Muscle of leg (tissue), 11 donors: Measurements from ENCODE around the gene PTPN21. TPM values are rescaled to one million over a fixed set of nuclear protein-coding genes. Genes with fewer than 3 reads are reported as not detected.

Experiments used
- DNase-seq: peaks from one replicate; pipeline ENCODE4 v3.0.0; 2013
- H3K27ac ChIP-seq: one replicate; pipeline ENCODE4 v1.5.1; 2013; ENCODE audit warnings: mild to moderate bottlenecking, low read length, control low read depth
- H3K27me3 ChIP-seq: one replicate; pipeline ENCODE4 v1.6.1; 2013; ENCODE audit warnings: low read length; ENCODE audit not compliant: control insufficient read depth, insufficient read depth
- H3K36me3 ChIP-seq: one replicate; pipeline ENCODE4 v1.6.1; 2013; ENCODE audit warnings: low read length; ENCODE audit not compliant: control insufficient read depth, insufficient read depth
- H3K4me1 ChIP-seq: one replicate; pipeline ENCODE4 v1.6.1; 2013; ENCODE audit warnings: low read length; ENCODE audit not compliant: control insufficient read depth, insufficient read depth
- H3K4me3 ChIP-seq: one replicate; pipeline ENCODE4 v1.5.1; 2013; ENCODE audit warnings: low read length, control low read depth
- H3K9me3 ChIP-seq: replicated peaks from 2 replicates; pipeline ENCODE4 v1.6.1; 2013; ENCODE audit warnings: low read depth, low read length; ENCODE audit not compliant: control insufficient read depth
- WGBS: methylation state at CpG from one replicate; pipeline ENCODE4 v1.1.5; 2013; ENCODE audit warnings: missing lambda C conversion rate; ENCODE audit not compliant: insufficient coverage; 5-methylcytosine and 5-hydroxymethylcytosine counted together
- polyA plus RNA-seq, 8 donors: library from polyadenylated mRNA; unstranded; fragments of 120-200 nt; gene quantifications; one replicate each; pipeline versions ENCODE4 v1.2.1 to v1.2.3, GENCODE V29; 2013; ENCODE audit warnings: inconsistent platforms in 1 of 8, low replicate concordance in 1 of 8; ENCODE audit not compliant: insufficient read length in 8 of 8, insufficient read depth in 1 of 8
- total RNA-seq: library from RNA; stranded (reverse); fragments of 120-200 nt; gene quantifications from one replicate; pipeline ENCODE4 v1.2.4, GENCODE V29; 2013

The PTPN21 gene
- total and polyA plus RNA-seq, 9 donors, result 23.9 to 60.2 (median 46.4) TPM

DNA sequence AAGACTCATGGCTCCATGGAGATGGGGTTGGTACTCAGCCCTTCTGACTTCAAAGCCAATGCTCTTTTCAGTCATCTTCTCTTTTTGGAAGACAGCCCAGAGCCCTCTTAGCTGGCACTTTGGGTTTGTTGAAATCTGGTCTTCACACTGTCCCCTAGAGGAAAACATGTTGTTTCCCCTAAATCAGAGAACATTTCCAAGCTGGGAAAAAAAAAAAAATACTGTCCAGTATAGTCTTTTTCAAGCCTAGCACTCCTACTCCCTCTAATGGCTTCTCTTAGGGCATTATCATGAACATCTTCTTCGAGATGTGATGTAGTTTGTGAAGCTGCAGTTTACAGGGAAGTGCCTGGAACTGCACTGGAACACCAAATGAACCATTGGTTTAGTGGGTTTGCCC, 5.0 kb upstream of the PTPN21 start:
- Histone ChIP-seq H3K27me3 (no peaks in the 10 kb centered on the region), H3K4me3 (no peak overlapping the region), H3K9me3 (no peaks in the 10 kb centered on the region), H3K27ac (no peak overlapping the region), H3K36me3 (no peaks in the 10 kb centered on the region), H3K4me1 (peaks cover 20% of the 10 kb centered on the region)
- peak; percentile 64 for DNase-seq
- WGBS, result no CpG with 5 or more reads among the region's 1 CpG

DNA sequence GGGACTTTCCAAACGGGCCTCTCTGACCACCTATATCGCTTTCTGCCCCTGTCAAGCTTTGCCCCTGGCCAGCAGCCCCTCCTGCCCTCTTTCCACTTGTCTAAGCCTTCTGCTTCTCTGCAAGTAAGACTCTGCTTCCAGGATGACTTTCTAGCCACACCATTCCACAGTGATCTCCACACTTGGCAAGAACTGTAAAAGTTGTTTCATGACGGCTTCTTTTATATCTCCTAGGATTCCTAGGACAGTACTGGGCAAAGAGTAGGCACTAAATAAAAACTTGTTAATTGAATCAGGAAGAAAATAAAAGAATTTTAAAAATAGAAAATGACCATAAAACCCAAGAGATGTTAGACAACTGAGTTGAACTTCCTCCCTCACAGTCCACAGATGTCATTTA, 1.8 kb upstream of the PTPN21 start:
- DNase-seq, result no peak
- no peaks in the 10 kb centered on the region for H3K36me3 ChIP-seq
- no peaks in the 10 kb centered on the region for H3K9me3 ChIP-seq
- peak overlapping the region; percentile 55 for H3K27ac ChIP-seq
- no peak overlapping the region for H3K4me3 ChIP-seq
- H3K4me1 ChIP-seq, result peaks cover 17% of the 10 kb centered on the region
- H3K27me3 ChIP-seq, result peaks cover 4% of the 10 kb centered on the region
- 29% methylated on average over 2 of the region's 3 CpGs for WGBS

- WGBS, result 0% methylated on average over 9 of the region's 19 CpGs
- peaks cover 20% of the 10 kb centered on the region for H3K4me1 ChIP-seq
- peaks cover 4% of the 10 kb centered on the region for H3K27me3 ChIP-seq
- H3K4me3 ChIP-seq, result peak overlapping the region; percentile 73
- peak overlapping the region; percentile 93 for H3K27ac ChIP-seq
- peak; percentile 64 for DNase-seq
- no peaks in the 10 kb centered on the region for H3K9me3 ChIP-seq
- H3K36me3 ChIP-seq, result peaks cover 14% of the 10 kb centered on the region
Measured at GRCh38 chr14:88553886-88554456, 836 bp downstream of the PTPN21 start.

- no peaks in the 10 kb centered on the region for H3K9me3 ChIP-seq
- WGBS, result no CpG with 5 or more reads among the region's 2 CpGs
- H3K27ac ChIP-seq, result no peak overlapping the region
- DNase-seq, result no peak
- H3K36me3 ChIP-seq, result peaks cover 24% of the 10 kb centered on the region
- peaks cover 4% of the 10 kb centered on the region for H3K27me3 ChIP-seq
- no peak overlapping the region for H3K4me3 ChIP-seq
- peaks cover 20% of the 10 kb centered on the region for H3K4me1 ChIP-seq
Measured at GRCh38 chr14:88552876-88553275, 1.9 kb downstream of the PTPN21 start.

GRCh38 chr14:88551980-88552431, 2.8 kb downstream of the PTPN21 start:
- Histone ChIP-seq H3K27me3 (peaks cover 4% of the 10 kb centered on the region), H3K27ac (peak overlapping the region; percentile 74), H3K9me3 (no peaks in the 10 kb centered on the region), H3K4me1 (peaks cover 21% of the 10 kb centered on the region), H3K4me3 (peak overlapping the region; percentile 68), H3K36me3 (peaks cover 31% of the 10 kb centered on the region)
- WGBS, result 4% methylated on average over 12 of the region's 23 CpGs
- peak; percentile 61 for DNase-seq

- Histone ChIP-seq H3K9me3 (no peaks in the 10 kb centered on the region), H3K4me3 (peak overlapping the region; percentile 68), H3K27me3 (peaks cover 4% of the 10 kb centered on the region), H3K4me1 (peaks cover 19% of the 10 kb centered on the region), H3K36me3 (peaks cover 34% of the 10 kb centered on the region), H3K27ac (peak overlapping the region; percentile 74)
- DNase-seq, result peak; percentile 91
- WGBS, result 2% methylated on average over 43 of the region's 50 CpGs
Measured at GRCh38 chr14:88551094-88551870, 3.5 kb downstream of the PTPN21 start.

DNA sequence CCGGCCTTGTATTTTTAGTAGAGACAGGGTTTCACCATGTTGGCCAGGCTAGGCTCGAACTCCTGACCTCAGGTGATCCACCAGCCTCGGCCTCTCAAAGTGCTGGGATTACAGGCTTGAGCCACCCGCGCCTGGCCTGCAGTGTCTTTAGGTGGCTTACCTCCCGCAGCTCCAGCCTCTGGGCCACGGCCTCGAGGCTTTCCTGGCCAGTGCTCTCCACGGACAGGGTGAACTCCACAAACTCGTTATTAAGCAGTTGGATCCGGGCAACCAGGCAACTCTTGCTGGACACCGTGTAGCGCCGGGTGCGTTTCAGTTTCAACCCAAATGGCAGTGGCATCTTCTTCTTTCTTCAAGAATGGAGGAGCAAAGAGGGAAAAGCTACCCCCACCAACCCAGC, 4.7 kb downstream of the PTPN21 start:
- no peak for DNase-seq
- Histone ChIP-seq H3K9me3 (no peaks in the 10 kb centered on the region), H3K27ac (no peak overlapping the region), H3K36me3 (peaks cover 37% of the 10 kb centered on the region), H3K4me3 (no peak overlapping the region), H3K27me3 (peaks cover 4% of the 10 kb centered on the region), H3K4me1 (peaks cover 12% of the 10 kb centered on the region)
- WGBS, result 96% methylated on average over 13 of the region's 15 CpGs

DNA sequence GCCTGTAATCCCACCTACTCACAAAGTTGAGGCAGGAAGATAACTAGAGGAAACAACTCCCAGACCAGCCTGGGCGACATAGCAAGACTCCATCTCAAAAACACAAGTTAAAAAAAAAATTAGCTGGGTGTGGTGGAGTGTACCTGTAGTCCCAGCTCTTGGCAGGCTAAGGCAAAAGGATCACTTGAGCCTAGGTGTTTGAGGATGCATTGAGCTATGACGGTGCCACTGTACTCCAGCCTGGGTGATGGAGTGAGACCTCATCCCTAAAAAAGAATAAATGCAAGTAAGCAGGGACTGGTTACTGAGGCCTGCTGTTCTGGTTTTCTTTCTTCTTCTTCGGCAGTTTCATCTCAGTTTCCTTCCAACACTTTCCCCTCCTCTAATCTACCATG, 7.4 kb downstream of the PTPN21 start:
- H3K36me3 ChIP-seq, result peaks cover 42% of the 10 kb centered on the region
- H3K27ac ChIP-seq, result no peak overlapping the region
- no peak overlapping the region for H3K4me3 ChIP-seq
- peaks cover 4% of the 10 kb centered on the region for H3K27me3 ChIP-seq
- DNase-seq, result no peak
- 93% methylated on average over 1 of the region's 3 CpGs for WGBS
- no peaks in the 10 kb centered on the region for H3K9me3 ChIP-seq
- H3K4me1 ChIP-seq, result peaks cover 12% of the 10 kb centered on the region

DNA sequence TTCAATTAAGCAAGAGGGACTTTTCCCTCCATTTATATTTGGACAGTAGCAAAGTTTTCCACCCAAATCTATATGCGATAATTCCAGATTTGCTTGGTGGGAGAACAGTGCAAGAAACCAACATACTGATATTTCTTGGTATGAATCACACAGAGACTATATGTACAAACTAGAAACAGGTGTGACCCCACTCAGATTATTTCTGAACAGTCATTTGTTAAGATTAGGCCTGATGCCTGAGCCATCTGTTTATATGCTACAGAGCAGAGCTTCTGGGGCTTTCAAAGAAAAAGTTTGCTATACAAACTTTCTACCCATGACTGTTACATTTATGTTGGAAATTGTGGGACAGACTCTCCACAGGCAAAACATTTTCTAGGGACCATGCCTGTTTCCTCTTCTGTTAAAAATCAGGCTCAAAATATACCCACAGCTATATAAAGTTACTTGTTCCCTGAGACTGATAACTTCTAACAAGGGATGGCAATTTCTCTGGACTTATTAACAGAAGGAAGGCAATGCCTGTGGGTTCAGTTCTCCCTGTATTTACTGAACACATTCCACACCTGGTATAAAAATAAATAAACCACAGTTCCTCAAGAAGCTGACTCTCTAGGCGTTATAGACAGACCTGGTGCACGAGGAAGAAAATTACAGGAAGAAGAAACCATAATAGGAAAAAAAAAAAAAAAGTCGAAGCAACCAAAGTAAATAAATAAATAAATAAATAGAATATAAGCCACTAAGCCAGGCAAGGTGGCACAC, 8.0 kb downstream of the PTPN21 start:
- Histone ChIP-seq H3K27ac (no peak overlapping the region), H3K36me3 (peaks cover 42% of the 10 kb centered on the region), H3K9me3 (no peaks in the 10 kb centered on the region), H3K4me3 (no peak overlapping the region), H3K4me1 (peaks cover 8% of the 10 kb centered on the region), H3K27me3 (peaks cover under 1% of the 10 kb centered on the region)
- WGBS, result no CpG with 5 or more reads among the region's 4 CpGs
- DNase-seq, result no peak

GRCh38 chr14:88545256-88545655, 9.6 kb downstream of the PTPN21 start:
- Histone ChIP-seq H3K4me1 (peaks cover 2% of the 10 kb centered on the region), H3K36me3 (peaks cover 41% of the 10 kb centered on the region)
- WGBS, result 100% methylated on average over 2 of the region's 3 CpGs

More at GRCh38 chr14:88545256-88545655, 9.6 kb downstream of the PTPN21 start:
- no peak for DNase-seq
- Histone ChIP-seq H3K4me3 (no peak overlapping the region), H3K27me3 (no peaks in the 10 kb centered on the region), H3K27ac (no peak overlapping the region), H3K9me3 (no peaks in the 10 kb centered on the region)
